HFF-Myc (cell line): ENCODE data around the gene CLEC4F.

ENCODE experiments used
- DNase-seq: peaks from one replicate; pipeline ENCODE4 v3.0.0-alpha.2; 2011; ENCODE audit warnings: low read depth; ENCODE audit errors: extremely low read depth
- H3K4me3 ChIP-seq: replicated peaks from 2 replicates; pipeline ENCODE4 v1.5.1; 2011; ENCODE audit warnings: low read depth, mild to moderate bottlenecking, control low read depth, low read length
- TF ChIP-seq, protein P1 (sequence below): IDR thresholded peaks from 2 replicates; pipeline ENCODE4 v1.5.1; 2012; ENCODE audit warnings: mild to moderate bottlenecking, low read depth, low read length, control low read depth; ENCODE audit errors: missing control alignments

Gene CLEC4F

DNA sequence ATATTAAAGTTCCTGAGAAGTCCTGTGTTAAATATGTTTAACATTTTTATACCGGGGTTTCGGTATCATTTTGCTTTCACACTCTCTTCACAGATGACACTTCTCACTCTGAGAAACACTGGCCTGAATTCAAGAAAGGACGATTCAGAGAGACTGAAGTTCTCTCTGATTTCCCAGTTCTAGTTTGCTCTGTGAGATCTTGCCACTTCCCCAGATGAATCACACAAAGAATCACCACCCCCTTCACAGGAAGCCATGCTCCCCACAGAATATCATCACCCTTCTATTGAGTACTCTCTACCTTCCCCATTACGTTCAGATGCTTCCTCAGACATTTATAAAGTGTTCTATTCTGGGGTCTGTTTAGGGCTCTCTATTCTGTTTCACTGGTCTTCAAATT is 31.3 kb upstream of the CLEC4F start:
- TF ChIP-seq, protein P1, sequence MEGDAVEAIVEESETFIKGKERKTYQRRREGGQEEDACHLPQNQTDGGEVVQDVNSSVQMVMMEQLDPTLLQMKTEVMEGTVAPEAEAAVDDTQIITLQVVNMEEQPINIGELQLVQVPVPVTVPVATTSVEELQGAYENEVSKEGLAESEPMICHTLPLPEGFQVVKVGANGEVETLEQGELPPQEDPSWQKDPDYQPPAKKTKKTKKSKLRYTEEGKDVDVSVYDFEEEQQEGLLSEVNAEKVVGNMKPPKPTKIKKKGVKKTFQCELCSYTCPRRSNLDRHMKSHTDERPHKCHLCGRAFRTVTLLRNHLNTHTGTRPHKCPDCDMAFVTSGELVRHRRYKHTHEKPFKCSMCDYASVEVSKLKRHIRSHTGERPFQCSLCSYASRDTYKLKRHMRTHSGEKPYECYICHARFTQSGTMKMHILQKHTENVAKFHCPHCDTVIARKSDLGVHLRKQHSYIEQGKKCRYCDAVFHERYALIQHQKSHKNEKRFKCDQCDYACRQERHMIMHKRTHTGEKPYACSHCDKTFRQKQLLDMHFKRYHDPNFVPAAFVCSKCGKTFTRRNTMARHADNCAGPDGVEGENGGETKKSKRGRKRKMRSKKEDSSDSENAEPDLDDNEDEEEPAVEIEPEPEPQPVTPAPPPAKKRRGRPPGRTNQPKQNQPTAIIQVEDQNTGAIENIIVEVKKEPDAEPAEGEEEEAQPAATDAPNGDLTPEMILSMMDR, result no peak
- DNase-seq, result no peak
- H3K4me3 ChIP-seq, result no peak overlapping the region

DNA sequence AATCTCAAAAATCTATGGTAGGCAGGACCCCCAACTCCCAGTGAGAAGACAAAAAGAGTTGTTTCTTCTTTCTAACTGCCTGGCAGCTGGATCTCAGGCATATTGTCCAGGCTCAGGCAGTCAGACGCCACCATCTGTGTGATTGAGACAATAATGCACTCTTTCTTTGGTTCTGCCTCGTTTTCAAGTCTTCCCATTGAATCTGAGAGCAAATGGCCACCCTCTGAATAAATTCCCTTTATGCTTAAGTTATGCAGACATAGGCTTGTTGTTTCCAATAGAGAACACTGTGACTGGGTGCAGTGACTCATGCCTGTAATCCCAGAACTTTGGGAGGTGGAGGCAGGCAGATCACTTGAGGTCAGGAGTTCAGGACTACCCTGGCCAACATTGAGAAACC is 30.5 kb upstream of the CLEC4F start:
- TF ChIP-seq, protein P1, result no peak
- H3K4me3 ChIP-seq, result no peak overlapping the region
- DNase-seq, result no peak

DNA sequence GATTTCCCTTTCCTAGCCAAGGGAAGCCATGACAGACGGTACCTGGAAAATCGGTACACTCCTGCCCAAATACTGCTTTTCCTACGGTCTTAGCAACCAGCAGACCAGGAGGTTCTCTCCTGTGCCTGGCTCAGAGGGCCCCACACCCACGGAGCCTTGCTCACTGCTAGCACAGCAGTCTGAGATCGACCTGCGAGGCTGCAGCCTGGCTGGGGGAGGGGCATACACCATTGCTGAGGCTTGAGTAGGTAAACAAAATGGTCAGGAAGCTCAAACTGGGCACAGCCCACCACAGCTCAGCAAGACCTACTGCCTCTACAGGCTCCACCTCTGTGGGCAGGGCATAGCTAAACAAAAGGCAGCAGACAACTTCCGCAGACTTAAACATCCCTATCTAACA is 22.0 kb upstream of the CLEC4F start:
- no peak for DNase-seq
- TF ChIP-seq, protein P1, result no peak
- no peak overlapping the region for H3K4me3 ChIP-seq

DNA sequence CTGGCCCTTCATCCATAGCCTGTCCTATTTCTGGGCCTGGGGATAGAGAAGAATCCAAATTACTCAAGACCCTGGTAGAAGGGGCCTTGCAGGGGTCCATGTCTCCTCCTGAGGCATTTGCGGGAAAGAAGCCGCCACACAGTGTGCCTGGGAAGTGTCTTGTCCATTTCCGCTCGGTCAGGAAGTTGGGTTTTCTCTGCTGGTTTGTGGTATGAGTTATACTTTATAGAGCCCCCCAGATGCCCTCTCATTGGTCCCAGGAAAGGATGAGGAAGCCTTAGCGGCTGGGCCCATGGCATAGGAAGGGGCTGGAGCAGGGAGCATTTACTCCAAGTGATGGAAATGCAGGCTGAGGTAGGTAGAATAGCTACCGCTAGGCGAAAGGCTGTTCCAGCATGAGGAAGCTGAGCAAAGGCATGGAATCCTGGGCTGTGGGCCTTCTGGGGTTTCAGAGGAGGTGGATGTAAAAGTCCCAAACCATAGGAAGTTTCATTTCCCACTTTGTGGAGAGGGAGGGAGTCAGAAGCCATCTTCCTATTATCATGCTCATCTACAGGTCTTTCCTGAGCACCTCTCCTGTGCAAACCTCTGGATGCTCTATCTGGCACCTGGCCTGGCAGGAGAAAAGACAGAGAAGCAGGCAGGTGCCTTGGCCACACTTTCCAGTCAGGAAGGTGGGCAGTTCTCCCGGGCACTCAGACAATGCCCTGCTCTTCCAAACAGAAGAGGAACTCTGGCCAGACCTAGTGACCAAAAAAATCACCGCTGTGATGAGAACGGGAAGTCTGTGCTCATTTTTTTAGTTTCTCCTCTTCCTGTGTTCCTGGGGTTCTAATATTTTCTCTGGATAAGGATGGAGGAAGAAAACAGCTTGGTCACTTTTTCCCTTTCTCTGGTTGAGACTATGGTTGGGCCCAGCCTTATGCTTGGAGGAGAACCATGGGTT is 17.9 kb upstream of the CLEC4F start:
- DNase-seq, result no peak
- H3K4me3 ChIP-seq, result no peak overlapping the region
- TF ChIP-seq, protein P1, result no peak

DNA sequence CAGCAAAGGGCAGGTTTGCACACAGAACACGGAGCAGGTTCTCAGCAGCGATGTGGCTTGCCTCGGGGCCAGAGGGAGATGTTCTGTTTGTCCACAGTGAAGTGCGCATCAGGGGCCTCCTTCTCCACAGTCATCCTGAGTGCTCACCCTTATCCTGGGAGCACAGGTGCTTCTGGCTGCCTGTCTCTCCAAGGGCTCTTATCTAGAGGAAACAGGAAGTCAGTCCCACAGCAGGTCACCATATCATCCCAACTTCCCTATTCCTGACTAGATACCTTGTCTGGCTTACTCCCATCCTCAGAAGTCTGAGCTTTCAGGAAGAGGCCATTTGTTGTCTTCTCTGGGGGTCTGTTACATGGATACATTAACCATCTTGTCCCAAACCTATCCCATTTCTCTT is 15.2 kb upstream of the CLEC4F start, which contains the start of gene CD207:
Gene CD207, minus strand, starts transcription at position 174 of the 400 bp plus-strand sequence. Its CDS starts 40 bp downstream, at position 134.
- TF ChIP-seq, protein P1, result no peak
- DNase-seq, result no peak
- H3K4me3 ChIP-seq, result no peak within 1 kb of the TSS

DNA sequence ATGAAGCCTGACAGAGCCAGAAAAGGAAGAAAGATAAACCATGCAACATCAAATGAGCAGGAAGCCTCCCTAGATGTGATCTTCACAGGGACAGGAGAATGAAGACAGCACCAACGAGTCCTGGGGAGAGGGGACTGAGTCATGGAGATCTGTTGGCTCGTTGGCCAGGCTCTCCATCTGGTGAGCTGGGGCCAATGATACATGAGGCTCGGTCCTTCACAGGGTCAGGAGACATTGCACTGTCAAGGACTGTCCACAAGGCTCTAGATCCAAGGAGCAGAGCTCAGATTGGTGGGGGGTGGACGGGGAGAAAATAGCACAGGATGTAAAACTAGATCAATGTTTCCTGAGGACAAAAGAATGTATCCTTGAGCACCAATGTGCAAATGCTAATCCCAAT is 14.5 kb upstream of the CLEC4F start:
- no peak for DNase-seq
- TF ChIP-seq, protein P1, result no peak
- H3K4me3 ChIP-seq, result no peak overlapping the region
